Esophagus muscularis mucosa (tissue), 3 donors: Measurements from ENCODE around the gene RNF157.

Experiments used
- CTCF ChIP-seq, 3 experiments: fragments of 200-600 bp in 2 of 3; fragments of 450-650 bp in 1 of 3; sonication (generic) in 2 of 3; IDR thresholded peaks; one replicate each; pipeline ENCODE4 v1.5.1; 2017 to 2019; ENCODE audit warnings: antibody characterized with exemption in 3 of 3, mild to moderate bottlenecking in 2 of 3, moderate library complexity in 1 of 3
- POLR2A ChIP-seq: fragments of 450-650 bp; IDR thresholded peaks from one replicate; pipeline ENCODE4 v1.6.1; 2017; ENCODE audit warnings: antibody characterized with exemption, moderate library complexity, mild to moderate bottlenecking, low read depth

DNA sequence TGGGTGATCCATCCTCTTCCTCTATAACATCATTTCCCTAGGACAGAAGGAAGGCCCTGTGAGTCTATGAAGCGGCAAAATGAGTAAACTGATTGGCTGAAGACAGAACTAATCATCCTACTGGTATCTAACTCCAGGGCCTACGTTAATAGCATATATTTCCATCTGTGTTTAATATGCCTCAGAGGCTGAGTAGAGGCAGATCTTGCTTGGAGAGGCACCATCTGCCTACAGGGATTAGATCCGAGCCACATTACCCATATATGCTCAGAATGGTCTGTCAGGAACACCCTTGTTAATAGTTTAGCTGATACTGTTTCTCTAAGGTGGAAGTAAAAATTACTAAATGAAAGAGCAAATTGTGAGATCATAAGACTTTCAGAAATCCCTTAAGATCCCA is 86.0 kb downstream of the RNF157 start:
- TF ChIP-seq CTCF (IDR thresholded peaks at IDR 0.05) (no peak), POLR2A (no peak)
